ENCODE data around the gene GADD45B.

The GADD45B gene

DNA sequence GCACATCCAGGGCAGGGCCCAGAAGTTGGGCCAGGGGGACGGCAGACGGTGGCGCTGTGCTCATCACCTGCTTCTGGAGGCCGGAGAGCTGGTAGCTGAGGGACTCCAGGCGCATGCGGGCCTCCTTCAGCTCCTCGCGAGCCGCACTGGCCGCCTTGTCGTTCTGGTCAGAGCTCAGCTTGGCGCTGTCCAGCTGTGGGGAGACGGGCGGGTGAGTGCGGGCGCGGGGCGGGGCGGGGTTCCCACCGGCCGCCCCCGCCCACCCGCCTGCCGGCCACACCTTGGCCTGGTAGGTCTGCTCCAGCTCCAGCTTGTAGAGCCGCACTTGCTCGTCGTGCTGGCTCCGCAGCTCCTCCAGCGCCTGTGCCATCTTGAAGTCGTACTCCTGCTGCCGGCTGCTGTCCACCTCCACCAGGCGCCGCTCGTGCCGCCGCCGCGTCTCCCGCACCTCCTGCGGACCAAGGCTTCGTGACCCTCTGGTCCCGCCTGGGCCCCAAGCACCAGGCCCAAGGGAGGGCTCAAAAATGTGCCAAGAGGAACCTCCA lies 41.1 kb upstream of the GADD45B start:
- no peak overlapping the region for H3K27ac Mint-ChIP-seq (ENCODE audit: low read depth)
- peaks cover 23% of the 10 kb centered on the region for H3K36me3 Mint-ChIP-seq (ENCODE audit: insufficient read depth)
- no peak for ATAC-seq (replicated peaks; ENCODE audit: extremely low read depth, poor library complexity, severe bottlenecking)
- H3K4me3 Mint-ChIP-seq: no peak overlapping the region
- H3K4me1 Mint-ChIP-seq: no peaks in the 10 kb centered on the region
- DNase-seq (ENCODE audit: low spot score in 2 of 2): no peak
- H3K27me3 Mint-ChIP-seq: no peaks in the 10 kb centered on the region
- no peaks in the 10 kb centered on the region for H3K9me3 Mint-ChIP-seq

DNA sequence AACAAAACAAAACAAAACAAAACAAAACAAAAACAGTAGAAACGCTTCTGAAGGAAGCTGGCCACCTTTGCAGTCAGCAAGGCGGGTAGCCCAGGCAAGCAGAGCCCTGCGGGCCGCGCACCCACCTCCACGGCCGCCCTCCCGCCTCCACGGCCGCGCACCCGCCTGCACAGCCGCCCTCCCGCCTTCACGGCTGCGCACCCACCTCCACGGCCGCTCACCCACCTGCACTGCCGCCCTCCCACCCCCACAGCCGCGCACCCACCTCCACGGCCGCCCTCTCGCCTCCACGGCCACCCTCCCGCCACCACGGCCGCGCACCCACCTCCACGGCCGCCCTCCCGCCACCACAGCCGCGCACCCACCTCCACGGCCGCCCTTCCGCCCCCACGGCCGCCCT lies 39.5 kb upstream of the GADD45B start:
- no peak overlapping the region for H3K27ac Mint-ChIP-seq (ENCODE audit: low read depth)
- peaks cover 19% of the 10 kb centered on the region for H3K36me3 Mint-ChIP-seq (ENCODE audit: insufficient read depth)
- H3K9me3 Mint-ChIP-seq: no peaks in the 10 kb centered on the region
- H3K27me3 Mint-ChIP-seq: no peaks in the 10 kb centered on the region
- no peak overlapping the region for H3K4me3 Mint-ChIP-seq
- DNase-seq (ENCODE audit: low spot score in 2 of 2) (no peak), ATAC-seq (replicated peaks; ENCODE audit: extremely low read depth, poor library complexity, severe bottlenecking) (no peak)
- H3K4me1 Mint-ChIP-seq: no peaks in the 10 kb centered on the region

DNA sequence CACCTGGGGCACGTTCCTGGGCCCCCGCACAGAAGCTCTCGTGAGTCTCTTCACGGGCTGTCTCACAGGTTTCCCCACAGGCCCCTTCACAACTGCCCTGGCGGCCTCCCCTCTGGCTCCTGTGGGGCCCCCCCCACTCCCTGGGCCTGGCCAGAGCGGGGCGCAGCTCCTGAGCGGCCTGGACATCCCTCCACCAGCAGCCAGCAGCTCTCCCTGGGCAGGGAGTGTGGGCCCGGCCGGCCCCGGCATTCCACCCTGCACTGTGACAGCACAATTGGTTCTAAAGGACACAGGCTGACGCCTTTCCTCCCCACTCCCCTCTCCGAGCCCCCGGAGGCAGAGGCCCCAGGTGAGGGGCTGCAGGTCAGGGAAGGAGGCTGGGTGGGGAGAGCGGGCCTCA lies 39.0 kb upstream of the GADD45B start:
- Mint-ChIP-seq H3K36me3 (ENCODE audit: insufficient read depth) (peaks cover 19% of the 10 kb centered on the region), H3K4me3 (no peak overlapping the region), H3K4me1 (no peaks in the 10 kb centered on the region), H3K9me3 (no peaks in the 10 kb centered on the region), H3K27me3 (no peaks in the 10 kb centered on the region), H3K27ac (ENCODE audit: low read depth) (no peak overlapping the region)
- no peak for ATAC-seq (replicated peaks; ENCODE audit: extremely low read depth, poor library complexity, severe bottlenecking)
- no peak for DNase-seq (ENCODE audit: low spot score in 2 of 2)

DNA sequence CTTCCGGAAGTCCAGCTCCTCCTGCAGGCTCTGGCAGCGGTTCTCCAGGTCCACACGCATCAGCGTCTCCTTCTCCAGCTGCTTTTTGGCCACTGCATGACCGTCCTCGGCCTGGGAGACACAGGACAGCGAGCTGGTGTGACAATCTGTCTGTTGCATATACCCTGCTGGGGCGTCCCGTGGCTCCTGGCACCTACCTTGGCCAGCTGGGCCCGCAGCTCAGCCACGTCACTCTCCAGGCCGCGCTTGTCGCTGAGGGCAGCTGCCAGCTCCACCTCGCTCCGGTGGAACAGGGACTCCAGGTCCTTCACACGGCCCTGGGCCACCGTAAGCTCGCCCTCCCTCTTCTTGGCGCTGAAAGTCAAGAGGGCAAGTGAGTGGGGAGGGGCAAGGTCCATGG lies 37.7 kb upstream of the GADD45B start:
- no peaks in the 10 kb centered on the region for H3K27me3 Mint-ChIP-seq
- no peak for DNase-seq (ENCODE audit: low spot score in 2 of 2)
- H3K4me1 Mint-ChIP-seq: no peaks in the 10 kb centered on the region
- peak overlapping the region; percentile 56 for H3K27ac Mint-ChIP-seq (ENCODE audit: low read depth)
- H3K36me3 Mint-ChIP-seq (ENCODE audit: insufficient read depth): peaks cover 19% of the 10 kb centered on the region
- no peaks in the 10 kb centered on the region for H3K9me3 Mint-ChIP-seq
- no peak overlapping the region for H3K4me3 Mint-ChIP-seq
- no peak for ATAC-seq (replicated peaks; ENCODE audit: extremely low read depth, poor library complexity, severe bottlenecking)

DNA sequence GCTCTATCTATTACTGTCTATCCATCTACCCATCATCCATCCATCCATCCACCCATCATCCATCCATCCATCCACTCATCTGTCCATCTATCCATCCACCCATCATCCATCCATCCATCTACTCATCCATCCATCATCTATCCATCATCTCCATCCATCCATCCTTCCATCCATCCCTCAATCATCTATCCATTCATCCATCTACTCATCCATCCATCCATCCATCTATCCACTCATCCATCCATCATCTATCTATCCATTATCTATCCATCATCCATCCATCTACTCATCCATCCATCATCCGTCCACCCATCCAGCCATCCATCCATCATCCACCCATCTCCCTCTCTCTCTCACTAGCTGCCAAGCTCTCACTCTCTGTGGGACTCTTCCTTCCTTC lies 35.4 kb upstream of the GADD45B start:
- H3K9me3 Mint-ChIP-seq: no peaks in the 10 kb centered on the region
- H3K4me3 Mint-ChIP-seq: no peak overlapping the region
- no peak overlapping the region for H3K27ac Mint-ChIP-seq (ENCODE audit: low read depth)
- no peaks in the 10 kb centered on the region for H3K4me1 Mint-ChIP-seq
- H3K36me3 Mint-ChIP-seq (ENCODE audit: insufficient read depth): peaks cover 15% of the 10 kb centered on the region
- ATAC-seq (replicated peaks; ENCODE audit: extremely low read depth, poor library complexity, severe bottlenecking) (no peak), DNase-seq (ENCODE audit: low spot score in 2 of 2) (no peak)
- H3K27me3 Mint-ChIP-seq: no peaks in the 10 kb centered on the region

DNA sequence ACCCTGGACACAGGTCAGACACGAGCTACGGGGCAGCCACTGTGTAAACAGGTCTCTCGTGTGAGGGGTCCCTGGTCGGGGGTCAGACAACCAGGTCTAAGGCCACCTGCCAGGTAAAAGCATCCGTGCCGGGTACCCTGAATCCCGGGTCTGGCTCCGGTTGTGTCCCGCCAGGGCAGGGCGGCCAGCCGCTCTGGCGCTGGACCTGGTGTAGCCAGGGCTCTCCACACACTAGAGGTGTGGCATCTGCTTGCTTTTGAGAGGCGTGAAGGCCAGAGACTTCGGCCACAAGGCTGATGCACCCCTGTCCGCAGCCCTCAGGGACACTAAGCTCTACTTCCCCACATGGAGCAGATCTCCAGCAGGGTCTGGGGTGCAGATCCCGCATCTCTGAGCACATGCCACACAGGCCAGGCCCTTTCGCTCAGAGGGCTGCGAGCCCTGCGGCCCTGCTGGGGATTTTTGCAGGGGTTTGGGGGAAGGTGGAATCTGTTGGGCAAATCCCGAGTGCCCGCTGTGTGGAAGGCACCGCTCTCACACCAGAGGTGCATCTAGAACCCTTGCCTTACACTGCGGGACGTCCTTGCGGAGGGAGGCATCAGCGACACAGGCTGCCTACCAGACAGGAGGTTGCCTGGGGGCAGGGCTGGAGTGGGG lies 34.7 kb upstream of the GADD45B start:
- H3K4me3 Mint-ChIP-seq: no peak overlapping the region
- H3K9me3 Mint-ChIP-seq: no peaks in the 10 kb centered on the region
- peaks cover 10% of the 10 kb centered on the region for H3K36me3 Mint-ChIP-seq (ENCODE audit: insufficient read depth)
- no peaks in the 10 kb centered on the region for H3K27me3 Mint-ChIP-seq
- ATAC-seq (replicated peaks; ENCODE audit: extremely low read depth, poor library complexity, severe bottlenecking) (no peak), DNase-seq (ENCODE audit: low spot score in 2 of 2) (no peak)
- H3K27ac Mint-ChIP-seq (ENCODE audit: low read depth): no peak overlapping the region
- H3K4me1 Mint-ChIP-seq: peaks cover 2% of the 10 kb centered on the region

DNA sequence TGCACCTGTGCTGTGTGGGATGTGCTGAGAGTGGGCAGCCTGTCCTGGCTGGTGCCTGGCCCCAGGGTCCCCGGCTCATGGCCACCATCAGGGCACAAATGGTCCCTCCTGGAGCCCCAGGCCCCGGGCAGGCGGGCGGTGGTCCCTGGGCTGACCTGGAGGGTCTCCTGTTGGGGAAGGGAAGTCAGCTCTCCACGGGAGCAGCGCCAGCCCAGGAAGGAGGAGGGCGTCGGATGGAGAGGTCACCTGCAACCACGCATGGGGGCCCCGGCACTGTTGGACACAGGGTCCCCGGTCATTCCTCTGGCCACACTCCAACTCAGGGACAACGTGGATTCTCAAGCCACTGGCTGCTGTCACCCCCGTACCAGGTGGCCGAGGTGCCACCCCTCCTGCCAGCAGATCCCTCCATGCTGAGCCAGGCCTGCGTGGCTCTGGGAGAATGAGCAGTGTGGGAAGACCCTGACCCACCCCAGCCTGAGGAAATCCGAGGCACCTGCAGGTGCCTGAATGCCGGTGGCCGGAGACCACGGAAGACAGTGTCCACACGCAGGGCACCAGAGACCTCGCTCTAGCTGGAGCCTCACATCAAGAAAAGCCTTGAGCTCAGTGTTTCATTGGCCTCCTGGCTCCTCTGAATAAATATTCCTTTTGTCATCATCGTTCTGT lies 32.7 kb upstream of the GADD45B start:
- Mint-ChIP-seq H3K27me3 (no peaks in the 10 kb centered on the region), H3K9me3 (no peaks in the 10 kb centered on the region), H3K4me3 (no peak overlapping the region), H3K36me3 (ENCODE audit: insufficient read depth) (peaks cover 8% of the 10 kb centered on the region), H3K4me1 (peaks cover 7% of the 10 kb centered on the region), H3K27ac (ENCODE audit: low read depth) (no peak overlapping the region)
- ATAC-seq (replicated peaks; ENCODE audit: extremely low read depth, poor library complexity, severe bottlenecking) (no peak), DNase-seq (ENCODE audit: low spot score in 2 of 2) (no peak)

DNA sequence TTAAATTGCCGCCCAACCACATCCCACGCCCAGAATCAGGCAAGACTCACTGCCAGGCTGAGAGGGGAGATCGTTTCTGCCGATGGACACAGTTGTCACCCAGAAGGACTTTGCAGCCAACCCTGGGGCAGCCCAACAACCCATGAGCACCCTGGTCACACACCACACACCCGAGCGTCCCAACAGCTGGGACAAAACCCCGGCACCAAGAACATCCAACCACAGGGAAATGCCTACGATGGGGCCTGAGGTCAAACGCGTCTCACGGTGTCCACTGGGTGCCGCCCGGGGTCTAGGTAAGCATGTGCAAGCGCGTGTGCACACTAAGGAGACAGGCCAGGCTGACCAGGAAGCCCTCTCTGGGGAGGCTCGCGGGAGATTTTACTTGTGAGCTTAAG lies 32.1 kb upstream of the GADD45B start:
- Mint-ChIP-seq H3K27ac (ENCODE audit: low read depth) (no peak overlapping the region), H3K9me3 (no peaks in the 10 kb centered on the region), H3K4me3 (no peak overlapping the region), H3K27me3 (no peaks in the 10 kb centered on the region), H3K36me3 (ENCODE audit: insufficient read depth) (peaks cover 4% of the 10 kb centered on the region), H3K4me1 (peaks cover 7% of the 10 kb centered on the region)
- ATAC-seq (replicated peaks; ENCODE audit: extremely low read depth, poor library complexity, severe bottlenecking): no peak
- no peak for DNase-seq (ENCODE audit: low spot score in 2 of 2)

DNA sequence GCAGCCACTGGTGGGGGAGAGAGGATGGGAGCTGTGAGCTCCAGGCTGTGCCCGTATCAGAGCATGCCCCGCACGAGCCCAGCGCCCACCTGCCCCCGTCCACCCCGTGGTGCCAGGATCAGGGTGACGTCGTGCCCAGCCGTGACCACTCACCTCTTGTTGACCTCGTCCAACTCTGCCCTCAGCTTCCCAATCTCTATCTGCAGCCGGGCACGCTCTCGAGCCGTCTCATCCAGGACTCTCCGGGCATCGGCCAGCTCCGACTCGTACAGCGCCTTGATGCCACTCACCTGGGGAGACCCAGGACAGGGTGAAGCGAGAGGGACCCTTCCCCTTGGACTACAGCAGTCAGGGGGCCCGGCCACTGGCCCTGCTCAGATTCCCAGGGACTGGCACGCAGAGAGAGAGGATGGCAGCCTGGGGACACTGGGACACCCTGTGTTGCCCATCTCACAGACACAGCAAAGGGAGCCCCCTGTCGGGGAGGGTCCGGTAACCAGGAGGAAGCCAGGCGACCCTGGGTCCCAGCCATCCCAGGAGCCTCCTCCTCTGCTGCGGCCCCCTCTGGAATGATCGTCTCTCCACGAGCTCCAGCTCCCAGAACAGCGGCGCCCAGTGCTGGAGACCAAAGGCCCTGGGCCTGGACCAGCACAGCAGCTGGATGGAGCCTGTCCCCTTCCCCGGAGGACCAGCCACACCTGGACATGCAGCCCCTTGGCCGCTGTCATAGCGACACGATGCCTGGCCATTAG lies 31.5 kb upstream of the GADD45B start:
- peaks cover 4% of the 10 kb centered on the region for H3K36me3 Mint-ChIP-seq (ENCODE audit: insufficient read depth)
- no peak overlapping the region for H3K27ac Mint-ChIP-seq (ENCODE audit: low read depth)
- H3K4me3 Mint-ChIP-seq: no peak overlapping the region
- no peak for ATAC-seq (replicated peaks; ENCODE audit: extremely low read depth, poor library complexity, severe bottlenecking)
- peaks cover 7% of the 10 kb centered on the region for H3K4me1 Mint-ChIP-seq
- H3K9me3 Mint-ChIP-seq: no peaks in the 10 kb centered on the region
- DNase-seq (ENCODE audit: low spot score in 2 of 2): no peak
- H3K27me3 Mint-ChIP-seq: no peaks in the 10 kb centered on the region

DNA sequence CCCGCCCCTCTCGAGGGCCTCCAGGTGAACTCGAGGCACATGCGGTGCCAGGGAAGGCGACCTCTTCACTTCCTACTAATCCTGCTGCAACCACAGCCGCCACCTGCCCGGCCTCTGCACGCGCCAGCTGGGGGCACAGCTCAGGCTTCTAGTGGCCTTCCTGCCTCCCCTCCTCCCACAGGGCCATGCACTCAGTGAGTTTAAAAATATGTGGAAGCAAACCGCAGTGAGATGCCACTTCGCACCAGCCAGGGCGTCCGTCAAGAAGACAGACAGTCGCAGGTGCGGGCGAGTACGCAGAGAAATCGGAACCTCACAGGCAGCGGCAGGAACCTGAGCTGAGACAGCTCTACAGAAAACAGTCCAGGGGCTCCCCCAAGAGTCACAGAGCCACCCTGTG lies 29.5 kb upstream of the GADD45B start:
- no peak for DNase-seq (ENCODE audit: low spot score in 2 of 2)
- H3K4me1 Mint-ChIP-seq: peaks cover 7% of the 10 kb centered on the region
- peak overlapping the region; percentile 67 for H3K4me3 Mint-ChIP-seq
- peaks cover 4% of the 10 kb centered on the region for H3K36me3 Mint-ChIP-seq (ENCODE audit: insufficient read depth)
- no peaks in the 10 kb centered on the region for H3K9me3 Mint-ChIP-seq
- ATAC-seq (replicated peaks; ENCODE audit: extremely low read depth, poor library complexity, severe bottlenecking): peak; percentile 56
- no peaks in the 10 kb centered on the region for H3K27me3 Mint-ChIP-seq
- H3K27ac Mint-ChIP-seq (ENCODE audit: low read depth): peak overlapping the region; percentile 91

DNA sequence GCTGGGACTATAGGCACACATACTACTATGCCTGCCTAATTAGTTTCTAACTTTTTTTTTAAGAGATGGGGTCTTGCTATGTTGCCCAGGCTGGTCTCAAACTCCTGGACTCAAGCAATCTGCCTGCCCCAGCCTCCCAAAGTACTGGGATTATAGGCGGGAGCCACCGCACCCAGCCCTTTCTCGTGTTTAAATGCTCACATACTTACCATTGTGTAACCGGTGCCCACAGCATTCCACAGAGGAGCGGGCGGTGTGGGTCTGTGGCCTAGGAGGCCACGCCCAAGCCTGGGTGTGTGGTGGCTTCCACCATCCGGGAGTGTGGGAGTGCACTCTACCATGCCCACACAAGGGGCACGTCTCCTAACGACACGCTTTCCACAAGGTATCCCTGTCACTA lies 26.9 kb upstream of the GADD45B start:
- H3K9me3 Mint-ChIP-seq: no peaks in the 10 kb centered on the region
- peaks cover 1% of the 10 kb centered on the region for H3K36me3 Mint-ChIP-seq (ENCODE audit: insufficient read depth)
- peaks cover 7% of the 10 kb centered on the region for H3K4me1 Mint-ChIP-seq
- ATAC-seq (replicated peaks; ENCODE audit: extremely low read depth, poor library complexity, severe bottlenecking) (no peak), DNase-seq (ENCODE audit: low spot score in 2 of 2) (no peak)
- no peak overlapping the region for H3K4me3 Mint-ChIP-seq
- no peak overlapping the region for H3K27ac Mint-ChIP-seq (ENCODE audit: low read depth)
- no peaks in the 10 kb centered on the region for H3K27me3 Mint-ChIP-seq

DNA sequence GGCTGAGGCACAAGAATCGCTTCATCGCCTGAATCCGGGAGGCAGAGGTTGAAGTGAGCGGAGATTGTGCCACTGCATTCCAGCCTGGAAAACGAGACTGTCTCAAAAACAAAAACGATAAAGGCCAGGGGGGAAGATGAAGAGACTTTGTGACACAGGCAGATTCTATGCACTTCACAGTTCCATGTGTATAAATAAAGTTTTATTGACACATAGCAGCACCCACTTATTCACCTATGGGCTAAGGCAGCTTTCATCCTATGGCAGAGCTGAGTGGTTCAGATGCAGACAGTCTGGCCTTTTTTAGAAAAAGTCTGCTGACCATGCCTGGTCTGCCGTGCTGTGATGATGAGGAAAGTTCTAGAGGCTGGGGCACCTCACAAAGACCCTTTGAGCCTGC lies 24.8 kb upstream of the GADD45B start:
- H3K36me3 Mint-ChIP-seq (ENCODE audit: insufficient read depth): peaks cover 1% of the 10 kb centered on the region
- H3K27ac Mint-ChIP-seq (ENCODE audit: low read depth): no peak overlapping the region
- H3K27me3 Mint-ChIP-seq: no peaks in the 10 kb centered on the region
- ATAC-seq (replicated peaks; ENCODE audit: extremely low read depth, poor library complexity, severe bottlenecking) (no peak), DNase-seq (ENCODE audit: low spot score in 2 of 2) (no peak)
- peaks cover 19% of the 10 kb centered on the region for H3K4me1 Mint-ChIP-seq
- no peaks in the 10 kb centered on the region for H3K9me3 Mint-ChIP-seq
- no peak overlapping the region for H3K4me3 Mint-ChIP-seq

DNA sequence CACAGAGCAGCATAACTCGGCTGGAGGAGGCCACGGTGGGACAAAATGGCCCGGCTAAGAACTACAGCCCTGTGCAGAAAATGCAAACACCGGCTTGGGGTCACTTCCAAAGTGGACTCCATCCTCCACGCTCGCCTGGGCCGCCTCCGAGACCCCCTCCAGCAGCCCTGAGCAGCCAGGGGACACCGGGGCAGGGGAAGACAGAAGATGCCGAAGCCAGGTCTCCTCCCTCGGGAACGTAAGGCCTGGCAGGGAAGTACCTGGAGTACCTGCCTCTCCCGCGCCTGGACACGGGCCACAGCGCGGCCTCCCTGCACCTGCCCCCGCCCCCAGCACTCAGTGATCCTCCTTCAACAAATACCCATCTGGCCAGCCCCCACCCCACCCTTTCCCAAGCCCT lies 24.2 kb upstream of the GADD45B start:
- ATAC-seq (replicated peaks; ENCODE audit: extremely low read depth, poor library complexity, severe bottlenecking) (no peak), DNase-seq (ENCODE audit: low spot score in 2 of 2) (no peak)
- Mint-ChIP-seq H3K4me3 (no peak overlapping the region), H3K27me3 (no peaks in the 10 kb centered on the region), H3K27ac (ENCODE audit: low read depth) (no peak overlapping the region), H3K9me3 (no peaks in the 10 kb centered on the region), H3K36me3 (ENCODE audit: insufficient read depth) (peaks cover 1% of the 10 kb centered on the region), H3K4me1 (peaks cover 13% of the 10 kb centered on the region)
